ENCODE measurements around the gene ATP6V0A1.
"Not testable (repeated sequence)": the region's sequence is repeated elsewhere in the genome, so short reads cannot be mapped to it uniquely, and the experiment has no call there.

The ATP6V0A1 gene

GRCh38 chr17:42520540-42520951, 61.9 kb downstream of the ATP6V0A1 start:
- no peak for DNase-seq

- DNase-seq: no peak
Observed at GRCh38 chr17:42521036-42521435, 62.4 kb downstream of the ATP6V0A1 start.

- no peak for DNase-seq
Observed at GRCh38 chr17:42521666-42522262, 63.1 kb downstream of the ATP6V0A1 start.

GRCh38 chr17:42522263-42522790, 63.6 kb downstream of the ATP6V0A1 start:
- no peak for DNase-seq

GRCh38 chr17:42522798-42523278, 64.2 kb downstream of the ATP6V0A1 start:
- no peak for DNase-seq

- no peak for DNase-seq
Observed at GRCh38 chr17:42525221-42525620, 66.5 kb downstream of the ATP6V0A1 start.

GRCh38 chr17:42526031-42526444, 67.4 kb downstream of the ATP6V0A1 start:
- no peak for DNase-seq

GRCh38 chr17:42527932-42528331, 69.3 kb downstream of the ATP6V0A1 start:
- no peak for DNase-seq

GRCh38 chr17:42529061-42529460, 70.4 kb downstream of the ATP6V0A1 start:
- DNase-seq: no peak

GRCh38 chr17:42530952-42531454, 72.3 kb downstream of the ATP6V0A1 start:
- no peak for DNase-seq

- DNase-seq: peak; percentile 3 to 13
Observed at GRCh38 chr17:42531455-42532354, 73.0 kb downstream of the ATP6V0A1 start.

- DNase-seq: peak in 1 of 2 donors; percentile 74
Observed at GRCh38 chr17:42535155-42536047, 76.7 kb downstream of the ATP6V0A1 start.

- peak; percentile 74 to 84 for DNase-seq
Observed at GRCh38 chr17:42536048-42536371, 77.3 kb downstream of the ATP6V0A1 start, which contains the start of gene NAGLU. NAGLU (plus strand) TSS chr17:42536241; CDS start chr17:42536273, 32 bp downstream.

GRCh38 chr17:42536372-42537155, 77.9 kb downstream of the ATP6V0A1 start:
- DNase-seq: peak in 1 of 2 donors; percentile 74

- no peak for DNase-seq
Observed at GRCh38 chr17:42537156-42537805, 78.6 kb downstream of the ATP6V0A1 start.

GRCh38 chr17:42537826-42538451, 79.3 kb downstream of the ATP6V0A1 start:
- no peak for DNase-seq

GRCh38 chr17:42538482-42538881, 79.8 kb downstream of the ATP6V0A1 start:
- DNase-seq: no peak

- not testable (repeated sequence) for DNase-seq
Observed at GRCh38 chr17:42540558-42540957, 81.9 kb downstream of the ATP6V0A1 start.

GRCh38 chr17:42541041-42541833, 82.6 kb downstream of the ATP6V0A1 start:
- no peak for DNase-seq
